ENCODE data around the gene TCFL5. TPM values are rescaled to one million over a fixed set of nuclear protein-coding genes. Genes with fewer than 3 reads are reported as not detected.
A peak's percentile ranks its signal among the peaks of the same experiment; 100 is the strongest.

TCFL5 gene
- total RNA-seq: 11.5 TPM

DNA sequence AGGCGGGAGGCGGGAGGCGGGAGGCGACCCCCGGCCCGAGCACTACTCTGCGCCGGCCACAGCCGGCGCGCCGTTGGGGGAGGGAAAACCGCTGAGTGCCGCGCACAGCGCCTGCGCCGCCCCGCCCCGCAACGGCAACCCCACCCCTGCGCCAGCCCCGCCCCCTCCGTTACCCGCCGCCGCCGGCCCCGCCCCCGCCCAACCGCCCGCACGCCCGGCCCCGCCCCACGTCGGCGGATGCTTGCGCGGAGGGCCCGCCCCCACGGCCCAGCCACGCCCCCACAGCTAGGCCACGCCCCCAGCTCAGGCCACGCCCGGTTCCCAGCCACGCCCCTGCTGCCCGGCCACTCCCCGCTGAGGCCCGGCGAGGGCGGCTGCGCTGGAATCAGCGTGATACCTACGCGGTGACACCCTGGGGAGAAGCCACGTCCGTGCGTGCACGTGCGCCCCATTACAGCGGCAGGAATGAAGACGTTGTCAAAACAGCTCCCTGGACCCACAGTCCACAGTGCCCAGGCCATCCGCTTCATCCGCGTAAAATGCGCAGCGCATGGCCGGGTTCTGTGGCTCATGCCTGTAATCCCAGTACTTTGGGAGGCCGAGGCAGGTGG, at the start of gene TCFL5:
Gene TCFL5 (minus strand): TSS at position 97 of the 611 bp plus-strand sequence. CDS start 152 bp downstream, outside the sequence.
- Histone ChIP-seq H3K27me3 (no peaks in the 10 kb centered on the region), H3K4me3 (peak within 1 kb of the TSS; percentile 36 to 67), H3K4me1 (peaks cover 28% of the 10 kb centered on the region), H3K36me3 (no peaks in the 10 kb centered on the region), H3K27ac (peak within 1 kb of the TSS; percentile 74), H3K9me3 (no peaks in the 10 kb centered on the region)
- intact Hi-C loops (cut with DNase I): no loop called here
- no peak for TF ChIP-seq POLR2A (IDR thresholded peaks at IDR 0.05)
- TF ChIP-seq POLR2AphosphoS5 (IDR thresholded peaks at IDR 0.05; ENCODE audit: insufficient read depth in 1 of 2, low read depth in 1 of 2): peak; percentile 26 to 75
- DNase-seq (ENCODE audit: extremely low spot score in 2 of 2): peak in 1 of 2 donors; percentile 92

DNA sequence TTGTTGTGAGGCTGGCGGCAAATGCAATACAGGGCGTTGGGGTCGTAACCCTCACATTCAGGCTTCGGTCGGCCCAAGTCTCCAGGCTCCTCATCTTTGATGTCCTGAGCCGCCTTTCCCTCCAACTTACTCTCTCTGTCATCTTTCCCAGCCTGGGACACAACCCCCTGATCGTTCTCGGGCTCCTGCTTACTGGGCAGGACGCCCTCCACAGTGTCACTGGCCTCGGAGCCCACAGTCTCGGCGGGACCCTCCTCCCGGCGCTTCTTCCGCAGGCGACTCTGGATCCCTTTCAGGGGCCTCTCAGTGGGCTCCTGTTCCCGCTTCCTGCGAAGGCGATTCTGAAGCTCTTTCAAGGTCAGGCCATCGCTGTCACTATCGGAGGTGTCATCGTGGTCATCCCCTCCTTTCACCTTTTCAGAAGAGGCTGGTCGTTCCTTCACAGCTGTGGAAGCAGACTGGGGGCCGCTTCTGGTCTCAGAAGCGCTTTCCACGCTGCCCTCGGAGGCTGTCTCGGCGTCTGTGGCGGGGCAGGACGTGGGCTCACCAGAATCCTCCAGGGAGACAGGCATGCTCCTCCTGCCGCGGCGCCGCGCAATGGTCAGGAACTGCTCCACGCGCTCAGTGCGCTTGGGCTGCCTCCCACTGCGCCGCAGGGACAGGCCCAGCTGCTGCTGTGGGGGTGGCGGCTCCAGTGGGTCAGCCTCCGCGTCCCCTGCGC, 49.3 kb upstream of the TCFL5 start:
- Histone ChIP-seq H3K27me3 (no peaks in the 10 kb centered on the region), H3K4me3 (no peak overlapping the region), H3K27ac (no peak overlapping the region), H3K36me3 (peaks cover 0 to 71% of the 10 kb centered on the region in 2 donors), H3K9me3 (no peaks in the 10 kb centered on the region), H3K4me1 (peaks cover 31% of the 10 kb centered on the region)
- no peak for DNase-seq (ENCODE audit: extremely low spot score in 2 of 2)
- intact Hi-C loops (cut with DNase I): no loop called here
- no peak for TF ChIP-seq POLR2A (IDR thresholded peaks at IDR 0.05)
- TF ChIP-seq, protein P1, sequence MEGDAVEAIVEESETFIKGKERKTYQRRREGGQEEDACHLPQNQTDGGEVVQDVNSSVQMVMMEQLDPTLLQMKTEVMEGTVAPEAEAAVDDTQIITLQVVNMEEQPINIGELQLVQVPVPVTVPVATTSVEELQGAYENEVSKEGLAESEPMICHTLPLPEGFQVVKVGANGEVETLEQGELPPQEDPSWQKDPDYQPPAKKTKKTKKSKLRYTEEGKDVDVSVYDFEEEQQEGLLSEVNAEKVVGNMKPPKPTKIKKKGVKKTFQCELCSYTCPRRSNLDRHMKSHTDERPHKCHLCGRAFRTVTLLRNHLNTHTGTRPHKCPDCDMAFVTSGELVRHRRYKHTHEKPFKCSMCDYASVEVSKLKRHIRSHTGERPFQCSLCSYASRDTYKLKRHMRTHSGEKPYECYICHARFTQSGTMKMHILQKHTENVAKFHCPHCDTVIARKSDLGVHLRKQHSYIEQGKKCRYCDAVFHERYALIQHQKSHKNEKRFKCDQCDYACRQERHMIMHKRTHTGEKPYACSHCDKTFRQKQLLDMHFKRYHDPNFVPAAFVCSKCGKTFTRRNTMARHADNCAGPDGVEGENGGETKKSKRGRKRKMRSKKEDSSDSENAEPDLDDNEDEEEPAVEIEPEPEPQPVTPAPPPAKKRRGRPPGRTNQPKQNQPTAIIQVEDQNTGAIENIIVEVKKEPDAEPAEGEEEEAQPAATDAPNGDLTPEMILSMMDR (IDR thresholded peaks at IDR 0.05): no peak
- no peak for TF ChIP-seq POLR2AphosphoS5 (IDR thresholded peaks at IDR 0.05; ENCODE audit: insufficient read depth in 1 of 2, low read depth in 1 of 2)

DNA sequence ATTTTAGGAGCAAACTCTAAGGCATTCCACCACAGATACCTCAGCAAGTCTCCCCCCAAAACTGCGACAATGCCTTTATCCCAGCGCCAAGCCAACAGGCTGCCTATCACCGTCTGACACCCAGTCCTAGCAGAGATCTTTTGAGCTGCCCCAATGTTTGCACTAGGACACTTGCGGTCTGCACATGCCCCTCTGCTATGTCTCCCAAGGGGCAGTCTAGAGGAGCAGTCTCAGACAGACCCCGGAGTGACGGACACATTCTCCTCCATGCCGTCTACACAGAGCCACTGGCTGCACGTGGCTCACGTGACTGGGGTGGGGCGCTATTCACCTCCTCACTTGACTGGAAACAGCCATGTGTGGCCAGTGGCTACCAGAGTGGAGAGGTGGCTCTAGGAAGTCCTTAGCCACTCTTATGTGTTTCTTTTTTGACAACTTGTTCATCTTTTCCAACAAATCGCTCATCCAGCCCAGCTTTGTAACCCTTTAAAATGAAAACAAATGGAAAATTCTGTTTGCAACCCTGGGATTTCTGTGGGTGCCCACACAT, 48.7 kb upstream of the TCFL5 start:
- DNase-seq (ENCODE audit: extremely low spot score in 2 of 2): no peak
- peaks cover 24% of the 10 kb centered on the region for H3K4me1 ChIP-seq

DNA sequence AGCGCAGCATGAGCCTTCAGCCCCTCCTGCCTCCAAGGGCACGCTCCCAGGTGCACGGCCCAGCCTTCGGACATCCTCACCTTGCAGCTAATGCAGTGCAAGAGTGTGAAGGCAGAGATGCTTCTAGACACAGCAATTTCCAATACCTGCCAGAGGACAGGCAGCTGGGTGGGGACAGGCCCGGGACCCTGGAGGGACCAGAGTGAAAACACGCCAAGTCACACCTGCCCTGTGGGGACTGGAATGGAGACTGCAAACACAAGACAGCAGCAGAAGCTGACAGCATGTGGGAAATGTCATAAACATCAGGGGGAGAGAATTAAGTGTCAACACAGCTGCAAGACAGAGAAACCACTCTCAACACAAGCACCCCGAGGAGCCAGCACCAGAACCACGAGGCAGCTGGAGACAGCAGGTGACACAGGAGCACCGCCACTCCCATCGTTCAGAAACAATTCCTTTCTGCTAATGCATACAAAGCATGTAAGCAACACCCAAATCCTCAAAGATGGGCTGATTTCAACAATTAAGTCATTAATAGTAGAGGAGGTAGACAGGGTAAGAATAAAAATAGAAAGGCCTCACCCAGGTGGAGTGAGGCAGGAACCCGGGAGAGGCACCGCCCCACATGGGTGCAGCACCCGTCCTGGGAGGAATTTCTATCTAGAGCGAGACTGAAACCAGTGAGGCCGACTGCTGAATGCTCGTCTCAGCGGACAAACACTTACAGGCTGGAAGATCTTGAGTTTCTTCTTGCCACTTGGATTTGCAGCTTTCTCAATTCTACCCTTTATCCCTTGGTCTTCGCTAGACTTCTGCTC, 47.6 kb upstream of the TCFL5 start:
- no peak for DNase-seq (ENCODE audit: extremely low spot score in 2 of 2)
- no peak for TF ChIP-seq POLR2A (IDR thresholded peaks at IDR 0.05)
- TF ChIP-seq POLR2AphosphoS5 (IDR thresholded peaks at IDR 0.05; ENCODE audit: insufficient read depth in 1 of 2, low read depth in 1 of 2): no peak
- TF ChIP-seq, protein P1 (IDR thresholded peaks at IDR 0.05): no peak
- intact Hi-C loops (cut with DNase I): no loop called here

More for the DNA sequence above, 48.7 kb upstream of the TCFL5 start:
- Histone ChIP-seq H3K36me3 (peaks cover 0 to 78% of the 10 kb centered on the region in 2 donors), H3K27ac (no peak overlapping the region), H3K4me3 (no peak overlapping the region), H3K27me3 (no peaks in the 10 kb centered on the region), H3K9me3 (no peaks in the 10 kb centered on the region)
- TF ChIP-seq, protein P1 (IDR thresholded peaks at IDR 0.05): no peak
- TF ChIP-seq POLR2AphosphoS5 (IDR thresholded peaks at IDR 0.05; ENCODE audit: insufficient read depth in 1 of 2, low read depth in 1 of 2) (no peak), POLR2A (IDR thresholded peaks at IDR 0.05) (no peak)
- intact Hi-C loops (cut with DNase I): no loop called here

More for the DNA sequence above, 47.6 kb upstream of the TCFL5 start:
- no peak overlapping the region for H3K27ac ChIP-seq
- H3K27me3 ChIP-seq: no peaks in the 10 kb centered on the region
- H3K4me3 ChIP-seq: no peak overlapping the region
- no peaks in the 10 kb centered on the region for H3K9me3 ChIP-seq
- H3K36me3 ChIP-seq: peaks cover 0 to 89% of the 10 kb centered on the region in 2 donors
- peaks cover 13% of the 10 kb centered on the region for H3K4me1 ChIP-seq

All from vagina (tissue), 2 donors.